WI38 (cell line): ENCODE results near the gene RBPMS2.
A peak's percentile ranks its signal among the peaks of the same experiment; 100 is the strongest.

Experiments
- H3K4me3 ChIP-seq: 2 replicates; pipeline ENCODE4 v1.5.1; 2011; ENCODE audit warnings: low read depth, mild to moderate bottlenecking, control low read depth, low read length
- CTCF ChIP-seq: IDR thresholded peaks from 2 replicates; pipeline ENCODE4 v1.5.1; 2012; ENCODE audit warnings: low read depth, mild to moderate bottlenecking, control low read depth, low read length

The RBPMS2 gene

GRCh38 chr15:64706011-64706911 lies 69.1 kb downstream of the RBPMS2 start:
- no peak for TF ChIP-seq CTCF
- no peak overlapping the region for H3K4me3 ChIP-seq

GRCh38 chr15:64705006-64705405 lies 70.4 kb downstream of the RBPMS2 start:
- TF ChIP-seq CTCF, result no peak
- no peak overlapping the region for H3K4me3 ChIP-seq

- TF ChIP-seq CTCF, result no peak
- peak overlapping the region; percentile 57 for H3K4me3 ChIP-seq
These were observed 71.8 kb downstream of the RBPMS2 start for GRCh38 chr15:64703632-64703959.

GRCh38 chr15:64702816-64703631 lies 72.4 kb downstream of the RBPMS2 start:
- no peak for TF ChIP-seq CTCF
- H3K4me3 ChIP-seq, result peak overlapping the region; percentile 88

- H3K4me3 ChIP-seq, result peak overlapping the region; percentile 88
- no peak for TF ChIP-seq CTCF
These were observed 73.8 kb downstream of the RBPMS2 start for GRCh38 chr15:64701482-64702184.

- H3K4me3 ChIP-seq, result peak overlapping the region; percentile 88
- no peak for TF ChIP-seq CTCF
These were observed 74.3 kb downstream of the RBPMS2 start for GRCh38 chr15:64701051-64701450.
